NCI-H748 treated with DMSO at 0.1 percent for 48 hours (cell line): ENCODE measurements around the gene ARID1A.

Experiments used
- DNase-seq: peaks from one replicate; lab custom pipeline; 2025; lab: John Stamatoyannopoulos, UW

Gene ARID1A

DNA sequence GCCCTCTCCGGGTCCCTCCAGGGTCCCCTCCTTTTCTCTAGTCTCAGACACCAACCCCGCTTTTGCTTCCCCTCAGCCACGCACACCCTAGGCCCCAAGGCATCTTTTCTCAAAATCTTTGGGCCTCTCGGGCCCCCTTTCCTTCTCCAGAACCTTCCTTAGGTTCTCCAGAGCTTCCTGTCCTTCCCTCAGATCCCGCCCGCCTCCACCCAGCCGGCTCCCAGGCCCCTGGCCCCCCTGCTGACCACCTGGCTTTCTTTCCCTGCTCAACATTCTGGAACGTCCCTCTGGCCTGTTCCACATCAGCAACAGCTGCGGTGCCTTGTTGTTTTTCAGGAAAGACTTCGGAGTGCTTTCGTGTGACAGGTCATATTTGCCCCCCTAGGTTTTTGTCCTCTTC lies 131.8 kb downstream of the ARID1A start:
- no peak for DNase-seq

DNA sequence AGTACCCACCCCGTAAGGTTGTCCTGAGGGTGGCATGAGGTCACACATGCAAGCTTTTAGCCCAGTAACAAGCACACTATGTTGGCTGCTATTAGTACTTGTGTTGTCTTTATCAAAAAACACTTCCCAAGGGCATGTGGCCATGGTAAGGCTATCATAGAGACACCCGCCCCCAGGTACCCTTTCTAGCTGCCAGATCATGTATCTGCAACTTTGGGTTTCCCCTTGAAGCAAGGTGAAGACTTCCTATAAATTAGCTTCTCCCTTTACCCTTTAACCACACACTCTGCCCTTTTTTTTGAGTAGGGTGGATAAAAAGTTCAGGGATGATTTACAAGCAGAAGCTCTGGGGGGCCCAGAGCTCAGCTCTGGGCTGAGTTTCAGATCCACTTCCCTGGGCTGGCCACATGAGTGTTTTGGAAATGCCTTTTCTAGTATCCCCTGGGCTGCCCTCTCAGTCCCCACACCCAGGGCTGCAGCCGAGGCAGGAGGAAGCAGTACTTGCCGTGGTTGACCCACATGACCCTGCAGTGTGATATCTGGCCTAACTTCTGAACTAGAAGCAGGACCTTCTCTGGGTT lies 132.7 kb downstream of the ARID1A start:
- DNase-seq = no peak

DNA sequence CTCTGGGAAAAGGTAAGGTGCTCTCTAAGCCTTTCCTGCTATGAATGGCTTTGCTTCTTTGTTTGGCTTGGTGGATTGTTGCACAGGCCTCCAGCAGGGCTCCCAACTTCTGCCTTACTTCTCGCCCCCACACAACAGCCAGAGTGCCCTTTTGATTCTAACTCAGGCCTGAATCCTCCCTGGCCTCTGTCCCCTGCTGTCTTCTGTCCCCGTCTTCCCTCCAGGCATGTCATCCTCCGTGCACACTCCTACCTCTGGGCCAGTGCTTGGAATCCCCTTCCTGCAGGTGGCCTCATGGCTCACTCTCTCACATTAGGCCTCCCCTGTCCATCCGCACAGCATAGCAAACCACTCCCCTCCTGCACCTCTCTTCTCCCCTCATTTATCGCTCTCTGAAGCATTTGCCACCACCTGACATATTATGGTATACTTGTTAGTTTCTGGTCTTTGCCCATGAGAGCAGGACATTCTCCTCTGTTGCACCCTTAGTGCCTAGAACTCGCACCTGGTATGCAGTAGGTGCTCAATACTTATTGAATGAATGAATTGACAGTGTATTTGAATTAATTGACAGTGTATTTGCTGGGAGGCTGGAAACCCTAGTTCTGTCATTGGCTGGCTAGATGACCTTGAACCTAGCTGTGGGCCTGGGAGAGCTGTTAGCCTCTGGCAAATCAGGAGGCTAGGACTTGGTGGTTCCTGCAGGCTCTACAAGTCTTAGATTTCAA lies 133.5 kb downstream of the ARID1A start:
- DNase-seq = no peak

DNA sequence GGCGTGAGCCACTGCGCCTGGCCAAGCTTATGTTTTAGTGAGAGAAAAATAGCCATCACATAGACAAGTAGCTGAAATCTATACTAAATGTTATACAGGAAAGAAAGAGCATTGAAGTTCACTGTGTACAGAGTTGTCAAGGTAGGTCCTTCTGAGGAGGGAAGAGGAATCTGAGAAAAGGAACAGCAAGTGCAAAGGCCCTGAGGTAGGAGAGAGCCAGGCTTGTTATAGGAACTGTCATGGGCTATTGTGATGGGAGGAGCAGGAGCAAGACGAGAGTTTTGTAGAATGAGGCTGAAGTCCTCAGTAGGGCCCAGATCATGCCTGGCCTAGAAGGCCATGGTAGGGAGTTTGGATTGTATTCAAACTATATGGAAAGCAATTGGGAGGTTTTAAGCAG lies 135.2 kb downstream of the ARID1A start:
- no peak for DNase-seq
